HL-60/S4 (cell line): Measurements from ENCODE around the gene PPP1R3F.
"Not testable (repeated sequence)": the region's sequence is repeated elsewhere in the genome, so short reads cannot be mapped to it uniquely, and the experiment has no call there.

Experiments used
- in situ Hi-C: fragments of 300-500 bp; cut with MboI; formaldehyde crosslinking; loops from 2 replicates; pipeline ENCODE4 v1.14.3; 2022; ENCODE audit warnings: low sequenced_read_pairs

PPP1R3F gene

DNA sequence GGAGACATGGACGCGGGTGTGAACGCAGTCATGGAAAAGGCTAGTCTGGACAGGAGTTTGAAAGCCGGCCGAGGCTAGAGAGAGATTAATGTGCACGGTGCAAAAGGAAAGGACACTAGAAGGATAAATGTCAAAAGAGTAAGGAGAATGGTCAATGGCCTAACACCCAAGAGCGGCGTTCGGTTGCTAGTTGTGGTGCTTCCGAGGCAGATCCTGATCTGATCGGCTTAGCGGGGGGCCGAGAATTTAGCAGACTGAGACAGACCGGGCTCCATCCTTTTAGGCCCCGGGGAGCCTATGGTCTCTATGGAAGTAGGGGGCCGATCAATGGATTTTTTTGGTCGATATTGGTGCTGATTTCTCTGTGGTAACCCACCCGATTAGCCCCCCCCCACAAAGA, 40.8 kb downstream of the PPP1R3F start:
- in situ Hi-C loops = no loop called here

DNA sequence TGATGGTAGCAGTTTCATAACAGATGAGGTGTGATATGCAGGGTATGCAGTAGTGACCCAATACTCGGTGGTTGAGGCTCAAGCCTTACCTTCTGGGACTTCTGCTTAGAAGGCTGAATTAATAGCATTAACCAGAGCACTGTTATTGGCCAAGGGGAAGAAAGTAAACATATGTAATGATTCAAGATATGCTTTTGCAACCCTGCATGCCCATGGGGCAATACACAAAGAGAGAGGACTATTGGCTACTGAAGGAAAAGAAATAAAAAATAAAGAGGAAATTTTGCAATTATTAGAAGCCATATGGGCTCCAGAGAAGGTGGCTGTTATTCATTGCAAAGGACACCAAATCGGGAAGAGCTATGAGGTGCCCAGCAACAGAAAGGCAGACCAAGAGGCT, 42.6 kb downstream of the PPP1R3F start:
- in situ Hi-C loops = no loop called here

DNA sequence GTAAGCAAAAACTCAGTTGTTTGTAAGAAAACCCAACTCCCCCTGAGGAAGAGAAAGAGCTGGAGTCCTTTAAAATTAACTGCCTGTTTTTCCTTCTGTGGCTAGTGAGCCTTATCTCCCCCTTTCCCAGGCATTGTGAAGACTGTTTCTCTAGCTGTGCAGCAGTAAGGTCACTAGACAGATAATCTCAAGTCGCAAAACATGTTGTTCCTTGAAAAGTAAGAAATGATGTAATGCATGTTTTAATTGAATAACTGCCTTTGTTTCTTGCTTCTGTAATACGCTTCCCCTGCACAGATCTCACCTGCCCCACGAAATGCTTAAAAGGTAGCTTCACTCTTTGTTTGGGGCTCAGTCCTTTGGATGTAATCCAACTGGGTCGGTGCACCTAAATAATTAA, 46.5 kb downstream of the PPP1R3F start:
- in situ Hi-C loops = no loop called here

DNA sequence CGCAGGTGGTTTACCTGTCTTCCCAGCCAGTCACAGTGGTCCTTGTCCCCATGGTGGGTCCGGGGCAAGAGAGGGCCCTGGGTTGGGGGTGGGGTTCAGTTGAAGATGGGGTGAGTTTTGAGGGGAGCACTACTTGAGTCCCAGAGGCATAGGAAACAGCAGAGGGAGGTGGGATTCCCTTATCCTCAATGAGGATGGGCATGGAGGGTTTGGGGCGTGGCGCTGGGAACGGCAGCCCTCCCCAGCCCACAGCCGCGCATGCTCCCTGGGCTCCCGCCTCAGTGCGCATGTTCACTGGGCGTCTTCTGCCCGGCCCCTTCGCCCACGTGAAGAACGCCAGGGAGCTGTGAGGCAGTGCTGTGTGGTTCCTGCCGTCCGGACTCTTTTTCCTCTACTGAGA, 52.1 kb downstream of the PPP1R3F start, which contains the start of gene GAGE12J:
Gene GAGE12J (plus strand): TSS at position 301 of the 400 bp plus-strand sequence. CDS start 1,157 bp downstream, outside the sequence.
- in situ Hi-C loops = not testable (repeated sequence)

- in situ Hi-C loops = not testable (repeated sequence)
These were observed 52.7 kb downstream of the PPP1R3F start for GRCh38 chrX:49322266-49322665.

- in situ Hi-C loops = not testable (repeated sequence)
These were observed 54.1 kb downstream of the PPP1R3F start for GRCh38 chrX:49323735-49324134.

- in situ Hi-C loops = not testable (repeated sequence)
These were observed 60.8 kb downstream of the PPP1R3F start for GRCh38 chrX:49330421-49330820.

- in situ Hi-C loops = not testable (repeated sequence)
These were observed 61.7 kb downstream of the PPP1R3F start, which contains the start of gene GAGE13 for GRCh38 chrX:49331282-49331681. TSS of gene GAGE13 (plus strand) at chrX:49331582. CDS start at chrX:49332738, 1,156 bp downstream.

- in situ Hi-C loops = not testable (repeated sequence)
These were observed 62.2 kb downstream of the PPP1R3F start for GRCh38 chrX:49331841-49332240.
